Fibroblast of the aortic adventitia (primary cell): Measurements from ENCODE around the gene HTRA1. TPM values are rescaled to one million over a fixed set of nuclear protein-coding genes. Genes with fewer than 3 reads are reported as not detected.

Experiments
- DNase-seq: peaks from one replicate; pipeline ENCODE4 v3.0.0-alpha.2; 2010; ENCODE audit warnings: low read depth
- H3K4me3 ChIP-seq: 2 replicates; pipeline ENCODE4 v1.5.1; 2011; ENCODE audit warnings: low read depth, mild to moderate bottlenecking, control low read depth, low read length, moderate library complexity
- total RNA-seq: library from RNA; depleted of rRNA; stranded (reverse); fragments of >200 nt; gene quantifications from 2 replicates; pipeline ENCODE4 v1.2.3, GENCODE V29; 2012; ENCODE audit warnings: low replicate concordance
- TF ChIP-seq, protein P1 (sequence below): IDR thresholded peaks from 2 replicates; pipeline ENCODE4 v1.5.1; 2011; ENCODE audit warnings: mild to moderate bottlenecking, low read length, control low read depth, inconsistent platforms; ENCODE audit not compliant: insufficient read depth

Gene HTRA1
- total RNA-seq, 1 donor = 156 TPM

DNA sequence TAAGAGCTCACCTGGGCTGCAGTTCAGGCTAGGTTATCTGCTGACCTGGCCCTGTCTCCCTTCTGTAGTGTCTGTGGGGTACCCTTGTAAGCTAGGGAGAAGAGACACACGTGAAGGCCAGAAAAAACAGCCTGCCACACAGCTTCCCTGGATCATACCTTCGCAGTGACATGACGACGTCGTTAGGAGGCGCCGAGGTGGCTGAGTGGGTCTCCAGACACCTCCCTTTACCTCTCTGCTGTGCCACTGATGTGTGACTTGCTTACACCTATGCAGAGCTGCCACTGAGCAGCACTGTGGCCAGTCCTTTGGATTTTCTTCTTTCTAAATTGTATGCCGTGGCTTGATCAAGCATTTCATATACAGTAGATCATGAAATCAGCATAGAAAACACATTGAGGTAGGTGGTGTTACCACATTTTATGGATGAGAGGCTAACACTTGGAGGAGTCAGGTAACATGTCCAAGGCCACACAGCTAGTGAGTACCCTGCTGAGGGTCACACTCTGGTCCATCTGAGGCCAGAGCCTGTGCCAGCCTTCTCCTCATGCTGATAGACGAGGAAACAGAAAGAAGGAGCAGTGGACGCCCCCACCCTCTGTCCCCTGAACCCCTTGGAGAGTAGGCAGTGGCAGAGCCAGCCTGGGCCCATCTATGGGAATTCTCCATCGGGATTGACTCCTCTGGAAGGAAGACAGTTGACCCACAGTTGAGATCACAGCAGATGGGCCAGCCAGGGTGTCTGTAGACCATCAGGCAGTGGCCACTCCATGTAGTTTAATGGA lies 23.1 kb downstream of the HTRA1 start:
- TF ChIP-seq, protein P1, sequence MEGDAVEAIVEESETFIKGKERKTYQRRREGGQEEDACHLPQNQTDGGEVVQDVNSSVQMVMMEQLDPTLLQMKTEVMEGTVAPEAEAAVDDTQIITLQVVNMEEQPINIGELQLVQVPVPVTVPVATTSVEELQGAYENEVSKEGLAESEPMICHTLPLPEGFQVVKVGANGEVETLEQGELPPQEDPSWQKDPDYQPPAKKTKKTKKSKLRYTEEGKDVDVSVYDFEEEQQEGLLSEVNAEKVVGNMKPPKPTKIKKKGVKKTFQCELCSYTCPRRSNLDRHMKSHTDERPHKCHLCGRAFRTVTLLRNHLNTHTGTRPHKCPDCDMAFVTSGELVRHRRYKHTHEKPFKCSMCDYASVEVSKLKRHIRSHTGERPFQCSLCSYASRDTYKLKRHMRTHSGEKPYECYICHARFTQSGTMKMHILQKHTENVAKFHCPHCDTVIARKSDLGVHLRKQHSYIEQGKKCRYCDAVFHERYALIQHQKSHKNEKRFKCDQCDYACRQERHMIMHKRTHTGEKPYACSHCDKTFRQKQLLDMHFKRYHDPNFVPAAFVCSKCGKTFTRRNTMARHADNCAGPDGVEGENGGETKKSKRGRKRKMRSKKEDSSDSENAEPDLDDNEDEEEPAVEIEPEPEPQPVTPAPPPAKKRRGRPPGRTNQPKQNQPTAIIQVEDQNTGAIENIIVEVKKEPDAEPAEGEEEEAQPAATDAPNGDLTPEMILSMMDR = no peak
- DNase-seq = no peak
- no peak overlapping the region for H3K4me3 ChIP-seq

DNA sequence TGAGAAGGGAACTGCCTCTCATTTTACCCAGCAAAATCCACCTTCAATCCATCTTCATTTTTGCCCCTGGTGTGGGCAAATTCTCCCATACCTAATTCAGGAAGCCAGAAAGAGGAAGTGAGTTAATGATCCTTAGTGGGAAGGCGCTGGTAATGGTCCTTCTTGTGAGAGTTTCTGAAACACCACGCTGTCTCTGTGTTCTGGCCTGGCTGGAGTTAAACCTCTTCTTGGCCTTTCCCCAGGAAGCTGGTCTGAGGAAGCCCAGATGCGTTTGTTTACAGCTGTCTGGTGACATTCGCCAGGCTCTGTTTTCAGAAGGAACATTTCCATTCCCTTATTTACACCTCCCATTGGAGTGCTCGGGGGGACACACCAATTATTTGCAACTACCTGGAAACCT lies 24.3 kb downstream of the HTRA1 start:
- TF ChIP-seq, protein P1 = no peak
- no peak overlapping the region for H3K4me3 ChIP-seq
- DNase-seq = peak; percentile 45

DNA sequence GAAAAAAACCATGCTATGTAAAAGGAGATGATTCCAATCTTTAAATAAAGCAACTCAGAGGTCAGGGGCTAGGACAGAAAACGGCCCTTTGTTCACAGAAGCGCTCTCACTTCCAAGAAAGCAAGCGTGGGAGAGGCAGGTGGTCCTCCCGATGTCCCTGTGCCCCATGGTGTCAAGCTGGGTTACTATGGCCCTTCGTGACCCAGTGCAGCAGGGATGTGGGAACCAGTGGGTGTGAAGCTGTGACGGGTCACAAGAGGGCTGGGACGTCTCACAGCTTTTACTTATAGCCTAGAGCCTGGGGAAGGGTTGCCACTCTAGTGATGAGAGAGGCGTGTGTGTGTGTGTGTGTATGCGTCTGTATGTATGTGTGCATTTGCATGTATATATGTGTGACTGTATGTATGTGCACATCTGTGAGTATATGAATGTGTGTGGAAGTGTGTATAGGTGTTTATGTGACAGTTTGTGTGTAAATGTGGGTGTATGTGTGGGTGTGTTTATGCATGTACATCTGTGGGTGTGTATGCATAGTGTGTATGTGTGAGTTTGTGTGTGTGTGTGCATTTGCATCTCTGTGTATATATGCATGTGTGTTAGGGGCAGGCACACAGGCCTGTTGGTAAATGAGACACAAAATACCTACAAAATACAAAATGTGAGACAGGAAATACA lies 25.2 kb downstream of the HTRA1 start:
- no peak overlapping the region for H3K4me3 ChIP-seq
- DNase-seq = no peak
- TF ChIP-seq, protein P1 = no peak

DNA sequence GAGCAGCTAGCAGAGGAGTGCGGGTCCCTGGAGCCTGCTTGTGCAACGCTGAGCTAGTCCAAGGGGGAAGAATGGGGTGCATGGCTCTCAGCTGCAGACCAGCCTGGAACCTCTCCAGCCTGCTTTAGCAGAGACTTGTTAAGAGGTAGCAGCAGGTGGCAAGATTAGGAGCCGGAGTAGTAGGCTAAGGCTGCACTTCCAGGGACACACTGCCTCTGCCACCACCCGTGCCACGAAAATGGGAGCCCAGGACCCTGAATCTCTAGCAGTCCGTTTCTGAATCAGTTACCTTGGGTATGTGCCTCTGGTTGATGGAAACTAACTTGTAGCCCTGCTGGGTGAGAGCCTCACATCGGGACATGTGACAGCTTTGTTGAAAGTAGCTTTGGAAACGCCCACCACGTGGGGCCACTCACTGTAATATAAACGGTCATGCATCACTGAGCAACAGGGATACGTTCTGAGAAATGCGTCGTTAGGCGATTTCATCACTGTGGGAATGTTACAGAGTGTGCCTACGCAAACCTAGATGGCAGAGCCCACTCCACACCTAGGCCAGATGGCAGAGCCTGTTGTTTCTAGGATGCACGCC lies 25.9 kb downstream of the HTRA1 start:
- no peak overlapping the region for H3K4me3 ChIP-seq
- TF ChIP-seq, protein P1 = no peak
- no peak for DNase-seq

DNA sequence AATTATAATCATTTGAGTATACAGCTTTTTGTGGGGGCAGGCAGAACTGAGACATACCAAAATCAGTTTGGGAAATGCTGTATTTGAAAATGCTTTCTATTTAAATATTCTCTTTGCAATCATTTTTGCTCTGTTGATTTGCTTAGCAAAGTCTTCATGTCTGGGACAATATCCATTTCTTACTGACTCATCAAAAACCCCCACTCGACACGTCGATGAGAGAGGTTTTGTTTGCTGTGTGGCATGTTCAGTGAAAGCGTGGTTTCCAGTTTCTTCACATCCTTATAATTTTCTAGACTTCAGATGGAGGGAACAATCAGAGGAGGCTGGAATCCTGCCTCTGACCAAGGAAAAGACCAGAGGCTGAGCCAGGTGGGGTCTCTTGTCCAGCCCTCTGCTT lies 28.9 kb downstream of the HTRA1 start:
- peak; percentile 37 for DNase-seq
- H3K4me3 ChIP-seq = no peak overlapping the region
- TF ChIP-seq, protein P1 = no peak

DNA sequence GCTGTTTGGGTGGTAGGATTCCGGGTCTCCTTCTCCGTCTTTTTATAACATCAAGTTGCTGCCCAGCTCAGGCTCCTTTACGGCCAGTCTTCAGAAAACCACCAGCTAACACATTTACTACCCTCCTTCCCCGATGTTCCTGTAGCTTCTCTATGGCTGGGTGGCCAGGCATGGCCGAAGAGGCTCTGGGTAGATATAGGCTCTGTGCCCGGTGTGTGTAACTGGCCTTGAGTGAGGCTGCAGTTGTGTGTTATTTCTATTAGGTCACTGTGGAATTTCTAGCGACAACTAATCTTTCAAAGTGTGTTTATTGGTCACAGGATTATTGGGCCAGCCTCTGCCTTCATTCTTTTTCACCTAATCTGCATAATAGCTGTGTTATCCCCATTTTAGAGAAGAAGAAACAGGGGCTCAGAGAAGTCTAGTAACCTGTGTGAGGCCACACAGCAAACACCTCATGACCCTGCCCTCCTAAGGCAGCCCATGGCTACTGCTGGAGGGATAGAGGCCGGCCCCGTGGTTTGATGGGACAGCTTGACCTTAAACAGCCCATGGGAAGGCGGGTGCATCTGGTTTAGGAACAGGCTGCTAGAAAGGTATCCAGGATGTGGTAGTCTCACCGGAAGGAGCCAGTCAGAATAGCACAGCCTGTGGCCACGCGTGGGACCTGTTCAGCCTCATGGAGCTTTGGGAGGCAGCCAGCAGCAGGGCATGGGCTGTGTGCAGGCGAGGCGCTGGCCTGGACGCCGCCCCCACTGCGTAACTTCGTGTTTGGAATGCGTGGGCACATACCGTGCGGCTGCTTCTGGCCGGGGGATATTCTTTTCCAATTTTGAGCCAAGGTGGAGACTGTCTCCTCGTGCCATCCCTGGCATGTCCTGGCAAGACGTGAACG lies 29.7 kb downstream of the HTRA1 start:
- H3K4me3 ChIP-seq = no peak overlapping the region
- DNase-seq = no peak
- TF ChIP-seq, protein P1 = no peak
